Activated CD8-positive, alpha-beta memory T cell treated with anti-CD3 and anti-CD28 coated beads, Interleukin-2, amount 50 U/mL, for 48 hours (primary cell): ENCODE results near the gene HIBCH.
A peak's percentile ranks its signal among the peaks of the same experiment; 100 is the strongest.
"Not testable (repeated sequence)": the region's sequence is repeated elsewhere in the genome, so short reads cannot be mapped to it uniquely, and the experiment has no call there.

Experiments used
- DNase-seq: peaks from one replicate; pipeline ENCODE4 v3.0.0-alpha.2; 2020

Gene HIBCH

GRCh38 chr2:190181123-190181669, 138.4 kb downstream of the HIBCH start:
- no peak for DNase-seq

DNA sequence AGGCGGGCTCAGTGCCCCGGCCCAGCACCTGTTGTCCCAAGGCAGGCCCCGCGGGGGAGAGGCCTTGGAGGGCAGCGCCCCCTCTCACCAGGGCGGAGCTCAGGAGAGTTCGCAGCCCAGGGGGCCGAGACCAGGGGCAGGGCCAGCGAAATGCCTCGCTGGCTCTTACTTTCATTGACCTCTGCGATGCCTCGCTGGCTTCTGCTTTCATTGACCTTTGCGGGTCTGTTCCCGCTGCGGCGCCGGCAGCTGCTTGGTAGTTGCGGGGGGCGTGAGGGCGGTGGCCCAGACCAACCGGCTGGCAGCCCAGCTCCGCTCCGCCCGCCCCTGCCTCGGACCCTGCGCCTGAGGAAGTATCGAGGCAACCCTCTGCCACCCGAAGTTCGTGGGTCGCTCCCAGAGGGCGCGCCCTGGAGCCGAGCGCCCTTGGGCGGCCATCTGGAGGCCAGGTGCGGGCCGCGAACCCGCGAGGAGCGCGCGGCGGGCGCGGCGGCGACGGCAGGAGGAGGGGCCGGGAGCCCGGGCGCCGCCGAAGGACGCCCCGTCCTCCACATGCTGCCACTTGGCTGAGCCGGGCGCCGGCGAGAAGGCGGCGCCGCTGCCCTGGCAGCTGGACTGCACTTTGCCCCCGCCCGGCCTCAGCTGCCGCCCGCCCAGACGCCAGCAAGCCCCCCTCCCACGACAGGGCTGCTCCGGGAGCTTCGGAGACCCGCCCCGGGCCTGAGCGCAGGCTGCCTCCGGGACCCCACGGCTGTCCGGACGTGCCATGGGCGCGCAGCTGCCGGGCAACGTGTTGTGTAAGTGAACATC, 139.1 kb downstream of the HIBCH start:
- peak; percentile 65 for DNase-seq

DNA sequence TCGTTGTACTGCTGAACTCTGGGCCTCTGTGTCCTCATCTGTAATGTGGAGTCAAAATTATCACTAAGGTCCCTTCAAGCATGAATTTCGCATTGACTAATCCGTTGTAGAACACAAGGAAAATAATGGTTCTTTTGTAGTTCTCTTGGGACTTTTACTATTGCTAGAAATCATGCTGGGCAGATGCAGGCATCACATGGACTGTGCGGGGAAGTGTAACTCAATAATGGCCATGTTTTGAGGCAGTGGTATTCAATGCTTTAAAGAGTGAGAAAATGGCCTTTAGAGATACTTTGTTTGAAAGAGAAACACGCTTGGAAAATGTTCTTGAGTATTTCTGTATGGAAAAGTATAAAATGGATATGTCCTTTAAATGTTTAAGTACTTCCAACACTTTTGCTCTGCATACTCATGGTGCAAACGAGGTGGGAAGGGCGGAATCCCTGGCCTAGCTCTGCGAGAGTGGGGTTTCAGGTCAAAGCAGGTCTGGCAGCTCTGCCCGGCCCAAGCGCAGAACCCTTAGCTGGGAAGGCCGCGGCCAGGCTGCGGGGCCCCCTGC, 139.8 kb downstream of the HIBCH start:
- DNase-seq = no peak

- no peak for DNase-seq
These were observed 141.4 kb downstream of the HIBCH start for GRCh38 chr2:190178066-190178722.

DNA sequence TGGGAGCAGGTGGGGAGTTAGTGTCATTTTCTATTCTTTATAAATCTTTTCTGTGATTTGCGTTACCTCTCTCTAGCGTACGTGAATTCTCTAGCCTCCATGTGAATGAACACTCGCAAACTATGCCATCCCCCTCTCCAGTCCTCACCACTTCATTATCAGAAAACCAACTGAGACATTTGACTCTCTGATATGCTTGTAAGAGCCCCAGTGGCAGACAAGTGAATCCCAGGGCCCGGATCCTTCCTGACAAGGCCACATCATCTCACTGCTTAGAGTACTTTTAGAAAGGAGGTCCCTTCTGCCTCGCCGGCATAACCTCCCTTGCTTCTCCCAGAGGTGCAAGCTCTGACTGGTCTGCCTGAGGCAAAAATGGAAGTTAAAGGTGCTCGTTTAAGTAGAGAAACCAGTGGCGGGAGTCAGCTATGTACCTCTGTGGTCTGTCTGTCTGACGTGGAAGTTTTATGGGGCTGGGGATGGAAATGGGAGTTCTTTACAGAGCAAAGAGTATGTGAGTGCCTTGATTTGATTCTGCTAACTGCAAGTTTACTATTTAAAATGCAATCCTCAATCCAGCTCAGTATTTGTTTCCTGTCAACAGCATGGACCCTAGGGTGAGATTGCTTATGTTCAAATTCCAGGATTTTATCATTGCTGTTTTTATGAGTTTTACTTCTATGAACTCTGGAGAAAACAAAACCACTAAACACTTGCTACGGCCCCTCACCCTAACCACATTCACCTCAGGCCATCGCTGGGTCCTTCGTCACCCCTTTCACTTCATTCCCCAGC, 142.2 kb downstream of the HIBCH start:
- DNase-seq = no peak

DNA sequence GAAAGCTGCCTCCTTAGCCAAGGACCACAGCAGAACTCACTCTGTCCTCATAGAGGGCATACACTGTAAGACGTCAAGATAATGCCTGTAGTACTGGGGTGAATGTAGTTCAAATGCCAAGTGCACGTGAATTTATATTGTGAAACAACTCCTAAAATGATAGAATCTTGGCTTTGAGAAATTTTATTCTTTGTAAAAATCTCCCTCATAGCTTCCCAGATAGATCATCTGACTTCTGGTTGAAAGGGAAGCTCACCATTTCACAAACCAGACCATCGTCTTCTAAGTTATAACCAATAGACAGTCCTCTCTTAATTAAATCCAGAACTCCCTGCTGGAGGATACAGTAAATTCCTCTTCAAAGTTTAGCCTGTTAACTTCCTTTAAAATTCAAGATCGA, 146.2 kb downstream of the HIBCH start:
- DNase-seq = no peak

DNA sequence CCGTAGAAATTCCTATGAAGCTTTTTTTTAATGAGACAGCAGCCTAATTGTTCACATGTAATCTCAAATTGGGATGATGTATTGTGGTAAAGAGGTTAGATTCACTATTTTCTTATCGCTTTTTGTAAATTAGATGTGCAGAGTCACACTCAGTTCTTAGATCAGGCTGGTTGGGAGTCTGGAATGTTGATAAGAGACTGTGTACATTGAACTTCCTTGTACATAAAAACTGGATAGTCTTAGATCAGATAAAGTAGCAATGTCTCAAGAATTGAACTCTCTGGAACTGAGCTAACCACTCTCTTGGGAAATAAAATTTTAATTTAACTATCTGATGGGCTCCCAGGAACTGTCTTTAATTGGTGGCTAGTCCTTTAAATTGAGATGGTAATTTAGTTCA, 149.0 kb downstream of the HIBCH start:
- no peak for DNase-seq

DNA sequence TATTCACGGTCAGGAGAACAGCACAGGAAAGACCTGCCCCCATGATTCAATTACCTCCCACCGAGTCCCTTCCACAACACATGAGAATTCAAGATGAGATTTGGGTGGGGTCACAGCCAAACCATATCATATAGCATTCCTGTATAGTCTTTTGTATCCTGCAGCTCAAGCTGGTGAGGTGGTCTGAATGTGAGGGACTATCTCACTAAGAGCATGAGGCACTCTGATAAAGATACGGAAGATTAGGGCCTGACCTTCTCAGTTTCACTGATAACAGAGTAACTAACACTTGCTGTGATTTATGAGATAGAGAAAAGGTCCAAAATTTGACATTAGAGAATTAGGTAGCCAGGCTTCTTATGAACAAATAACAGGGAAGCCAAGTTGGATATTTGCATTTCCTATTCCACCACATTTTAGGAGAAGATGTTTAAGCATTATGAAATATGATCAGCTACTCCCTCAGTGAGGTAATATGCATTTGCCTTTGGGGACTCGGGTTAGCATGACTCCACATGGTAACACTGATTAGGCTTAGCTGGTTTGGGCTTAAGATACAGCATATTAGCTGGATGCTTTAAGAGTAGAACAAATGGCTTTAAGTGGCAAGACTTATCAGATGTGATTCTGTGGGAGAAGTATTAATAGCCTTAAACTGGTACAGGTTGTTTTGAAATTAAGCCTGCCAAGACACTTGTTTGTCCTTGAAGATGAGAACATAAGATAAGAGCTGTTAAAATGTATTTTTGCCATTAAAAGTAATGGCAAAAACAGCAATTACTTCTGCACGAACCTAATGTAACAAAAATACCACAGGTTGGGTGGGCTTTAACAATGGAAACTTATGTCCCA, 150.2 kb downstream of the HIBCH start:
- DNase-seq = no peak

DNA sequence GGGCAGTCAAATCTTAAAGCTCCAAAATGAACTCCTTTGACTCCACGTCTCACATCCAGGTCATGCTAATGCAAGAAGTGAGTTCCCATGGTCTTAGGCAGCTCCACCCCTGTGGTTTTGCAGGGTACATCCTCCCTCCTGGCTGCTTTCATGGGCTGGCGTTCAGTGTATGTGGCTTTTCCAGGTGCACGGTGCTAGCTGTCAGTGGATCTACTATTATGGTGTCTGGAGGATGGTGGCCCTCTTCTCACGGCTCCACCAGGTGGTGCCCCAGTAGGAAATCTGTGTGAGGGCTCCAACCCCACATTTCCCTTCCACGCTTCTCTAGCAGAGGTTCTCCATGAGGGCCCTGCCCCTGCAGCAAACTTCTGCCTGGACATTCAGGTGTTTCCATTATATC, 151.9 kb downstream of the HIBCH start:
- DNase-seq = no peak

GRCh38 chr2:190165491-190165890, 154.1 kb downstream of the HIBCH start:
- DNase-seq = no peak

- DNase-seq = no peak
These were observed 156.8 kb downstream of the HIBCH start for GRCh38 chr2:190162851-190163250.

- no peak for DNase-seq
These were observed 160.2 kb downstream of the HIBCH start for GRCh38 chr2:190159453-190159852.

- no peak for DNase-seq
These were observed 160.7 kb downstream of the HIBCH start for GRCh38 chr2:190158798-190159434.

- DNase-seq = not testable (repeated sequence)
These were observed 161.8 kb downstream of the HIBCH start for GRCh38 chr2:190157613-190158528.

DNA sequence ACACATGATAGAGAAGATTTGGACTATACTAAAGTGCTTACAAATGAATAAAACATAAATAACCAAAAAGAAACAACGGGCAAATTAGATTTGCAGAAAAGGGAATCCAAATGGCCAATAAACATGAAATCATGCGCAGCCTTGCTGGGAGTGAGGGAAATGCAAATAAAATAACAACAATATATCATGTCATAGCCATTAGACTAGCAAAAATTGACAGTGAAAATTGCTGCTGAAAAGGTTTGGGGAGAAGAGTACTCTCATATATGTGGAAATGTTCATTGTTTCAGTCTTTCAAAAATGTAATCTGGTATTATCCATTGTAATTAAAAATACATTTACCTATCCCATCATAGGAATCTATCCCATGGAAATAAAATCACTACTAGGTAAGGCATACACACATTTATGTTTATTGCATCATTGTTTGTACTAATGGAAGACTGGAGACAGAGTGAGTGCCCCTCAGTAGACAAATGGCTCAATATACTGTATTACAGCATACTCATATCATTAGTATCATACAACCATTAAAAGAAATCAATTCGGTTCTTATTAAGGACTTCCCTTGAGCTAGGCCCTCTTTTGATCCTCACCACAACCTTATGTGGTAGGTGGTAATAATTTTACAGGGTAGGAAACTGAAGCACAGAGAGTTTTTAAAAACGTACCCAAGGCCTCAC, 163.0 kb downstream of the HIBCH start:
- DNase-seq = no peak
